Gastroesophageal sphincter (tissue), 3 donors: ENCODE results near the gene IQGAP1.

ENCODE experiments used
- POLR2A ChIP-seq, 2 donors: fragments of 450-650 bp; IDR thresholded peaks; one replicate each; pipeline ENCODE4 v1.6.1; 2017; ENCODE audit warnings: antibody characterized with exemption in 2 of 2, mild to moderate bottlenecking in 2 of 2, moderate library complexity in 1 of 2
- TF ChIP-seq, protein P1 (sequence below), 4 experiments: fragments of 200-600 bp in 2 of 4; fragments of 450-650 bp in 2 of 4; sonication (generic) in 1 of 4; IDR thresholded peaks; one replicate each; pipeline ENCODE4 v1.5.1; 2017 to 2019; ENCODE audit warnings: antibody characterized with exemption in 4 of 4, mild to moderate bottlenecking in 2 of 4, moderate library complexity in 2 of 4

DNA sequence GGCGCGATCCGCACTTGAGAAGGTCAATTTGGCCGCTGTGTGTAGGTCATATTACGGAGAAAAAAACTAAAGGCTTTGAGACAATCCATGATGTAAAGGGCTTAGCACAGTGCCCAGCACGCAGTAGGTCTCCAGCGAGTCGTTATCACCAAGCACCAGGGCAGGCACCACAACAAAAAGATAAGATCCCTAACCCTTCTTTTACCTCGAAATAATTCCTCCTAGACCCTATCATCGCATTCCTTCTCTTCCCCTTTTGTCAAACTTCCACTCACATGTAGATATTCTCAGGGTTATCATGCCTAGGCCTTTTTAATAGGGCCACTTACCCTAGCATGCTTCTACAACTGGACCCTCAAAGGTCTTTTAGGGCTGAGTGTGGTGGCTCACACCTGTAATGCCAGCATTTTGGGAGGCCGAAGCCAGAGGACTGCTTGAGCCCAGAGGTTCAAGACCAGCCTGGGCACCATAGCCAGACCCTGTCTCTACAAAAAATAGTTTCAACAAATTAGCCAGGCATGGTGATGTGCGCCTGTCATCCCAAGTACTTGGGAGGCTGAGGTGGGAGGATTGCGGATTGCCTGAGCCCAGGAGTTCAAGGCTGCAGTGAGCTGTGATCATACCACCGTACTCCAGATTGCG is 22.5 kb upstream of the IQGAP1 start:
- TF ChIP-seq POLR2A (IDR thresholded peaks at IDR 0.05), result no peak
- TF ChIP-seq, protein P1, sequence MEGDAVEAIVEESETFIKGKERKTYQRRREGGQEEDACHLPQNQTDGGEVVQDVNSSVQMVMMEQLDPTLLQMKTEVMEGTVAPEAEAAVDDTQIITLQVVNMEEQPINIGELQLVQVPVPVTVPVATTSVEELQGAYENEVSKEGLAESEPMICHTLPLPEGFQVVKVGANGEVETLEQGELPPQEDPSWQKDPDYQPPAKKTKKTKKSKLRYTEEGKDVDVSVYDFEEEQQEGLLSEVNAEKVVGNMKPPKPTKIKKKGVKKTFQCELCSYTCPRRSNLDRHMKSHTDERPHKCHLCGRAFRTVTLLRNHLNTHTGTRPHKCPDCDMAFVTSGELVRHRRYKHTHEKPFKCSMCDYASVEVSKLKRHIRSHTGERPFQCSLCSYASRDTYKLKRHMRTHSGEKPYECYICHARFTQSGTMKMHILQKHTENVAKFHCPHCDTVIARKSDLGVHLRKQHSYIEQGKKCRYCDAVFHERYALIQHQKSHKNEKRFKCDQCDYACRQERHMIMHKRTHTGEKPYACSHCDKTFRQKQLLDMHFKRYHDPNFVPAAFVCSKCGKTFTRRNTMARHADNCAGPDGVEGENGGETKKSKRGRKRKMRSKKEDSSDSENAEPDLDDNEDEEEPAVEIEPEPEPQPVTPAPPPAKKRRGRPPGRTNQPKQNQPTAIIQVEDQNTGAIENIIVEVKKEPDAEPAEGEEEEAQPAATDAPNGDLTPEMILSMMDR (IDR thresholded peaks at IDR 0.05), result no peak
